Measurements from ENCODE around the gene TFPI. TPM values are rescaled to one million over a fixed set of nuclear protein-coding genes. Genes with fewer than 3 reads are reported as not detected.
"Not testable (repeated sequence)": the region's sequence is repeated elsewhere in the genome, so short reads cannot be mapped to it uniquely, and the experiment has no call there.

TFPI gene
- total RNA-seq, 1 donor from 2014 or later, result 56.6 TPM

GRCh38 chr2:187520121-187520624 is 34.1 kb downstream of the TFPI start:
- Histone ChIP-seq H3K4me2 (ENCODE audit: low read length) (no peak overlapping the region), H2AFZ (ENCODE audit: low read depth, low read length) (no peak overlapping the region), H3K9me3 (ENCODE audit: insufficient read depth, low read depth, low read length) (peaks cover 3% of the 10 kb centered on the region), H3K4me1 (ENCODE audit: insufficient read depth, low read length) (no peaks in the 10 kb centered on the region), H3K36me3 (ENCODE audit: insufficient read depth, low read length) (peaks cover 6% of the 10 kb centered on the region), H3K79me2 (ENCODE audit: insufficient read depth, low read length) (no peaks in the 10 kb centered on the region), H3K4me3 (ENCODE audit: insufficient read depth, low read depth, low read length) (no peak overlapping the region), H4K20me1 (ENCODE audit: insufficient read depth, low read length) (no peaks in the 10 kb centered on the region), H3K9ac (ENCODE audit: low read length) (no peak overlapping the region), H3K27ac (ENCODE audit: low read depth, low read length) (no peak overlapping the region), H3K27me3 (ENCODE audit: insufficient read depth, low read length) (no peaks in the 10 kb centered on the region)
- Mint-ChIP-seq H3K9me3 (ENCODE audit: unreplicated experiment) (peaks cover 11% of the 10 kb centered on the region), H3K4me1 (ENCODE audit: low read depth, unreplicated experiment) (peaks cover 1% of the 10 kb centered on the region), H3K27ac (ENCODE audit: unreplicated experiment) (no peak overlapping the region), H3K36me3 (ENCODE audit: low read depth, unreplicated experiment) (peaks cover 31% of the 10 kb centered on the region), H3K27me3 (ENCODE audit: low read depth, unreplicated experiment) (no peaks in the 10 kb centered on the region), H3K4me3 (ENCODE audit: unreplicated experiment) (no peak overlapping the region)
- FAIRE-seq (no peak), DNase-seq (ENCODE audit: low read depth) (no peak)
- TF ChIP-seq CTCF (IDR thresholded peaks at IDR 0.05; ENCODE audit: insufficient read depth, low read depth, low read length) (no peak), EZH2 (IDR thresholded peaks at IDR 0.05; ENCODE audit: insufficient read depth, low read length) (no peak)

GRCh38 chr2:187519419-187520120 is 34.7 kb downstream of the TFPI start:
- Mint-ChIP-seq H3K4me3 (ENCODE audit: unreplicated experiment) (no peak overlapping the region), H3K9me3 (ENCODE audit: unreplicated experiment) (peaks cover 11% of the 10 kb centered on the region)
- peaks cover 6% of the 10 kb centered on the region for H3K36me3 ChIP-seq (ENCODE audit: insufficient read depth, low read length)

GRCh38 chr2:187517750-187518361 is 36.4 kb downstream of the TFPI start:
- DNase-seq (ENCODE audit: low read depth); H3K4me1 Mint-ChIP-seq (ENCODE audit: low read depth, unreplicated experiment); H3K4me3 Mint-ChIP-seq (ENCODE audit: unreplicated experiment); H4K20me1 ChIP-seq (ENCODE audit: insufficient read depth, low read length); H2AFZ ChIP-seq (ENCODE audit: low read depth, low read length); H3K4me2 ChIP-seq (ENCODE audit: low read length); H3K4me3 ChIP-seq (ENCODE audit: insufficient read depth, low read depth, low read length); H3K9ac ChIP-seq (ENCODE audit: low read length); H3K27ac ChIP-seq (ENCODE audit: low read depth, low read length); H3K36me3 ChIP-seq (ENCODE audit: insufficient read depth, low read length); H3K27ac Mint-ChIP-seq (ENCODE audit: unreplicated experiment); H3K9me3 ChIP-seq (ENCODE audit: insufficient read depth, low read depth, low read length); H3K79me2 ChIP-seq (ENCODE audit: insufficient read depth, low read length); H3K27me3 Mint-ChIP-seq (ENCODE audit: low read depth, unreplicated experiment); H3K4me1 ChIP-seq (ENCODE audit: insufficient read depth, low read length); FAIRE-seq; H3K27me3 ChIP-seq (ENCODE audit: insufficient read depth, low read length): not testable (repeated sequence)
- peaks cover 11% of the 10 kb centered on the region for H3K9me3 Mint-ChIP-seq (ENCODE audit: unreplicated experiment)
- peaks cover 31% of the 10 kb centered on the region for H3K36me3 Mint-ChIP-seq (ENCODE audit: low read depth, unreplicated experiment)

More at GRCh38 chr2:187519419-187520120, 34.7 kb downstream of the TFPI start:
- Histone ChIP-seq H3K4me2 (ENCODE audit: low read length) (no peak overlapping the region), H3K27ac (ENCODE audit: low read depth, low read length) (no peak overlapping the region), H3K9ac (ENCODE audit: low read length) (no peak overlapping the region), H3K9me3 (ENCODE audit: insufficient read depth, low read depth, low read length) (peaks cover 3% of the 10 kb centered on the region), H3K4me3 (ENCODE audit: insufficient read depth, low read depth, low read length) (no peak overlapping the region), H2AFZ (ENCODE audit: low read depth, low read length) (no peak overlapping the region), H3K4me1 (ENCODE audit: insufficient read depth, low read length) (no peaks in the 10 kb centered on the region), H4K20me1 (ENCODE audit: insufficient read depth, low read length) (no peaks in the 10 kb centered on the region), H3K27me3 (ENCODE audit: insufficient read depth, low read length) (no peaks in the 10 kb centered on the region), H3K79me2 (ENCODE audit: insufficient read depth, low read length) (no peaks in the 10 kb centered on the region)
- FAIRE-seq (no peak), DNase-seq (ENCODE audit: low read depth) (no peak)
- Mint-ChIP-seq H3K4me1 (ENCODE audit: low read depth, unreplicated experiment) (peaks cover 1% of the 10 kb centered on the region), H3K27ac (ENCODE audit: unreplicated experiment) (no peak overlapping the region), H3K27me3 (ENCODE audit: low read depth, unreplicated experiment) (no peaks in the 10 kb centered on the region), H3K36me3 (ENCODE audit: low read depth, unreplicated experiment) (peaks cover 31% of the 10 kb centered on the region)
- TF ChIP-seq CTCF (IDR thresholded peaks at IDR 0.05; ENCODE audit: insufficient read depth, low read depth, low read length) (no peak), EZH2 (IDR thresholded peaks at IDR 0.05; ENCODE audit: insufficient read depth, low read length) (no peak)

GRCh38 chr2:187516630-187517510 is 37.4 kb downstream of the TFPI start:
- not testable (repeated sequence) for H3K27me3 ChIP-seq (ENCODE audit: insufficient read depth, low read length); H3K4me3 Mint-ChIP-seq (ENCODE audit: unreplicated experiment); H3K79me2 ChIP-seq (ENCODE audit: insufficient read depth, low read length); H3K4me1 ChIP-seq (ENCODE audit: insufficient read depth, low read length); H3K27me3 Mint-ChIP-seq (ENCODE audit: low read depth, unreplicated experiment); H3K27ac ChIP-seq (ENCODE audit: low read depth, low read length); H3K36me3 ChIP-seq (ENCODE audit: insufficient read depth, low read length); H4K20me1 ChIP-seq (ENCODE audit: insufficient read depth, low read length); H3K9ac ChIP-seq (ENCODE audit: low read length); DNase-seq (ENCODE audit: low read depth); H3K4me1 Mint-ChIP-seq (ENCODE audit: low read depth, unreplicated experiment); H3K9me3 ChIP-seq (ENCODE audit: insufficient read depth, low read depth, low read length); H3K27ac Mint-ChIP-seq (ENCODE audit: unreplicated experiment); H2AFZ ChIP-seq (ENCODE audit: low read depth, low read length); FAIRE-seq; H3K4me2 ChIP-seq (ENCODE audit: low read length); H3K4me3 ChIP-seq (ENCODE audit: insufficient read depth, low read depth, low read length)
- Mint-ChIP-seq H3K36me3 (ENCODE audit: low read depth, unreplicated experiment) (peaks cover 29% of the 10 kb centered on the region), H3K9me3 (ENCODE audit: unreplicated experiment) (peaks cover 11% of the 10 kb centered on the region)
